Peyer's patch (tissue), 4 donors: ENCODE results near the gene OR2AK2. TPM values are rescaled to one million over a fixed set of nuclear protein-coding genes. Genes with fewer than 3 reads are reported as not detected.

Experiments used
- DNase-seq, 3 donors: peaks; one replicate each; pipeline ENCODE4 v3.0.0-alpha.2; 2017 to 2019
- H3K27ac ChIP-seq, 4 donors: fragments of 200-600 bp; sonication (generic); one replicate each; pipeline ENCODE4 v1.5.1; 2016 to 2019
- H3K27me3 ChIP-seq, 2 donors: fragments of 200-600 bp; sonication (generic); one replicate each; pipeline ENCODE4 v1.5.1; 2019
- H3K36me3 ChIP-seq, 3 donors: fragments of 200-600 bp; sonication (generic); one replicate each; pipeline ENCODE4 v1.5.1; 2016 to 2019
- H3K4me1 ChIP-seq, 4 donors: fragments of 200-600 bp; sonication (generic); one replicate each; pipeline ENCODE4 v1.5.1; 2016 to 2019
- H3K4me3 ChIP-seq, 4 donors: fragments of 200-600 bp; sonication (generic); 1 replicate in 3 of 4; 2 replicates in 1 of 4; pipeline ENCODE4 v1.5.1; 2016 to 2019; ENCODE audit warnings: mild to moderate bottlenecking in 1 of 4
- H3K9me3 ChIP-seq, 4 donors: fragments of 200-600 bp; sonication (generic); one replicate each; pipeline ENCODE4 v1.5.1; 2016 to 2019; ENCODE audit warnings: mild to moderate bottlenecking in 1 of 4
- CTCF ChIP-seq, 6 experiments: fragments of 450-650 bp in 4 of 6; fragments of 200-600 bp in 2 of 6; sonication (generic) in 1 of 6; IDR thresholded peaks; one replicate each; pipeline ENCODE4 v1.5.1; 2017 to 2019; ENCODE audit warnings: antibody characterized with exemption in 6 of 6, mild to moderate bottlenecking in 3 of 6, moderate library complexity in 1 of 6
- POLR2A ChIP-seq, 2 donors: fragments of 450-650 bp; IDR thresholded peaks; one replicate each; pipeline ENCODE4 v1.5.1; 2017; ENCODE audit warnings: antibody characterized with exemption in 2 of 2, mild to moderate bottlenecking in 2 of 2, moderate library complexity in 2 of 2
- total RNA-seq, 4 donors: library from RNA; depleted of rRNA; stranded (reverse); fragments of >200 nt; gene quantifications; one replicate each; pipeline ENCODE4 v1.1.0, GENCODE V29; 2016

OR2AK2 gene
- total RNA-seq: not detected

DNA sequence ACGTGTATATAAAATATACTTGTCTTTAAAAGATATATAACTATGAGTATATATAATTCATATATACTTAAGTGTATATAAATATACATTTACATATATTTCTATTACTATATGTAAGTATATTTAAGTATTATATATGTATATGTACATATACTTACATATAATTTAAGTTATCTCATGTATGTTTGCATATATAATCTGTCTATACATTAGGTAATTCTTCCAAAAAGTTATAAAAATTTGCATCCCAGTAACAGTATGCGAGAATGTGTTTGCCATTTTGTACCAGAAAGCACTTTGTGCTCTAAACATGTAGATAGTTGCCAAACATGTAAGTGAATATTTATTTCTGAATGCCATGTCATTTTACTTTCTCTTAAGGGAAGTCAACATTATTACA, at the start of gene OR2AK2:
OR2AK2 (plus strand) TSS at position 301 of the 400 bp plus-strand sequence. CDS start 144 bp downstream, outside the sequence.
- no peak for DNase-seq
- no peaks in the 10 kb centered on the region for H3K9me3 ChIP-seq
- no peak within 1 kb of the TSS for H3K4me3 ChIP-seq
- H3K27me3 ChIP-seq: no peaks in the 10 kb centered on the region
- no peaks in the 10 kb centered on the region for H3K4me1 ChIP-seq
- H3K27ac ChIP-seq: no peak within 1 kb of the TSS
- no peaks in the 10 kb centered on the region for H3K36me3 ChIP-seq
- TF ChIP-seq POLR2A (IDR thresholded peaks at IDR 0.05): no peak
- no peak for TF ChIP-seq CTCF (IDR thresholded peaks at IDR 0.05)

- no peak within 1 kb of the TSS for H3K4me3 ChIP-seq
- no peaks in the 10 kb centered on the region for H3K36me3 ChIP-seq
- H3K27ac ChIP-seq: no peak within 1 kb of the TSS
- no peak for DNase-seq
- H3K27me3 ChIP-seq: no peaks in the 10 kb centered on the region
- TF ChIP-seq POLR2A (IDR thresholded peaks at IDR 0.05): no peak
- no peak for TF ChIP-seq CTCF (IDR thresholded peaks at IDR 0.05)
- H3K4me1 ChIP-seq: no peaks in the 10 kb centered on the region
- peaks cover 0 to 3% (median 0%) of the 10 kb centered on the region in 4 donors for H3K9me3 ChIP-seq
Observed at GRCh38 chr1:247919952-247920351, 45.1 kb upstream of the OR2AK2 start, which contains the start of gene OR2T8. OR2T8 (plus strand) TSS chr1:247920252; CDS start chr1:247921018, 766 bp downstream.

DNA sequence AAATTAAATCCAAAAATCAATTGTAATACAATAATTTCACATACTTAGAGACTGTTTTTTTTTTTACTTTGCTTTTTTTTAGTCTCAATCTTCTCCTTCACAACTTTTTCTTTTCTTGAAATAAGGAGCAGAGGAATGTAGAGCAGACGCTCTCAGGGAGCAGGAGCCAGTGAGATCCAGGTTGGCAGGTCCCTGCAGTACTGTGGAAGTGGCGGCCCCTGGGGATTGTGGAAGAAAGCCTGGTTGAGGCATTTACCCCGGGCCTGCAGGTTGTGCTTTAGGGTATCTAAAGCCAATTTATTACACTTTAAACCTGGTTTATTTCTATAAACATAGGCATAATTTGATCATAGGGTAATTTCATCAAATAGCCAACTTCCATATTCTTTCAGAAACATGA, 41.1 kb upstream of the OR2AK2 start:
- Histone ChIP-seq H3K9me3 (no peaks in the 10 kb centered on the region), H3K4me3 (no peak overlapping the region), H3K27me3 (no peaks in the 10 kb centered on the region), H3K27ac (no peak overlapping the region), H3K4me1 (no peaks in the 10 kb centered on the region), H3K36me3 (no peaks in the 10 kb centered on the region)
- no peak for DNase-seq
- TF ChIP-seq CTCF (IDR thresholded peaks at IDR 0.05) (no peak), POLR2A (IDR thresholded peaks at IDR 0.05) (no peak)

- H3K27ac ChIP-seq: no peak within 1 kb of the TSS
- H3K9me3 ChIP-seq: no peaks in the 10 kb centered on the region
- no peaks in the 10 kb centered on the region for H3K27me3 ChIP-seq
- H3K4me1 ChIP-seq: no peaks in the 10 kb centered on the region
- no peak within 1 kb of the TSS for H3K4me3 ChIP-seq
- no peaks in the 10 kb centered on the region for H3K36me3 ChIP-seq
- TF ChIP-seq POLR2A (IDR thresholded peaks at IDR 0.05) (no peak), CTCF (IDR thresholded peaks at IDR 0.05) (no peak)
- DNase-seq: no peak
Observed at GRCh38 chr1:247924868-247925267, 40.2 kb upstream of the OR2AK2 start, which contains the start of gene OR2AJ1. OR2AJ1 (plus strand) TSS chr1:247924889; CDS start chr1:247933769, 8,880 bp downstream.

DNA sequence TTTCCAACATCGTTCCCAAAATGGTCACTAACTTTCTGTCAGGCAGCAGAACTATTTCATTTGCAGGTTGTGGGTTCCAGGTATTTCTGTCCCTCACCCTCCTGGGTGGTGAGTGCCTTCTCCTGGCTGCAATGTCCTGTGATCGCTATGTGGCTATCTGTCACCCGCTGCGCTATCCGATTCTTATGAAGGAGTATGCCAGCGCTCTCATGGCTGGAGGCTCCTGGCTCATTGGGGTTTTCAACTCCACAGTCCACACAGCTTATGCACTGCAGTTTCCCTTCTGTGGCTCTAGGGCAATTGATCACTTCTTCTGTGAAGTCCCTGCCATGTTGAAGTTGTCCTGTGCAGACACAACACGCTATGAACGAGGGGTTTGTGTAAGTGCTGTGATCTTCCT, 31.0 kb upstream of the OR2AK2 start:
- no peak overlapping the region for H3K27ac ChIP-seq
- peaks cover 0 to 6% (median 0%) of the 10 kb centered on the region in 4 donors for H3K9me3 ChIP-seq

More for the DNA sequence above, 31.0 kb upstream of the OR2AK2 start:
- Histone ChIP-seq H3K4me3 (no peak overlapping the region), H3K4me1 (no peaks in the 10 kb centered on the region), H3K27me3 (no peaks in the 10 kb centered on the region), H3K36me3 (no peaks in the 10 kb centered on the region)
- TF ChIP-seq POLR2A (IDR thresholded peaks at IDR 0.05) (no peak), CTCF (IDR thresholded peaks at IDR 0.05) (no peak)
- no peak for DNase-seq
